Left forelimb (tissue), 1 donor: ENCODE measurements around the gene TMEM45A.
"Not testable (repeated sequence)": the region's sequence is repeated elsewhere in the genome, so short reads cannot be mapped to it uniquely, and the experiment has no call there.

ENCODE experiments used
- DNase-seq: peaks from one replicate; pipeline ENCODE4 v3.0.0-alpha.2; 2018; ENCODE audit warnings: low spot score

The TMEM45A gene

GRCh38 chr3:100535610-100535943 is 43.2 kb downstream of the TMEM45A start:
- DNase-seq = no peak

DNA sequence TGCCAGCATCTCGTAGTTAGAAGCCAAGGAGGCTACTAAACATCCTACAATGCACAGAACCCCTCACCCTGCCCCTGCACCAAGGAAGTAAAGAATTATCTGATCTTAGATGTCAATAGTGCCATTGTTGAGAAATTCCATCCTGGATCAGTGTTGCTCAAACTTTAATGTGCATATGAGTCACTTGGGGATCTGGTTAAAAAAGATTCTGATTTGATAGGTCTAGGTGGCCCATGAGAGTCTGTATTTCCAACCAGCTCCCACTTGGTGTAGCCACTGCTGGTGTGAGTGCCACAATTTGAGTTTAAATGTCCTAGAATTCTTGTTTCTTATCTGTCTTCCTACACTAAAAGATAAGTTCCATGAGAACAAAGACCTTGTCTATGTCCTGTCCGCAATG is 43.7 kb downstream of the TMEM45A start:
- DNase-seq = no peak

GRCh38 chr3:100537646-100538338 is 45.4 kb downstream of the TMEM45A start:
- no peak for DNase-seq

GRCh38 chr3:100538339-100538706 is 45.9 kb downstream of the TMEM45A start:
- DNase-seq = no peak

DNA sequence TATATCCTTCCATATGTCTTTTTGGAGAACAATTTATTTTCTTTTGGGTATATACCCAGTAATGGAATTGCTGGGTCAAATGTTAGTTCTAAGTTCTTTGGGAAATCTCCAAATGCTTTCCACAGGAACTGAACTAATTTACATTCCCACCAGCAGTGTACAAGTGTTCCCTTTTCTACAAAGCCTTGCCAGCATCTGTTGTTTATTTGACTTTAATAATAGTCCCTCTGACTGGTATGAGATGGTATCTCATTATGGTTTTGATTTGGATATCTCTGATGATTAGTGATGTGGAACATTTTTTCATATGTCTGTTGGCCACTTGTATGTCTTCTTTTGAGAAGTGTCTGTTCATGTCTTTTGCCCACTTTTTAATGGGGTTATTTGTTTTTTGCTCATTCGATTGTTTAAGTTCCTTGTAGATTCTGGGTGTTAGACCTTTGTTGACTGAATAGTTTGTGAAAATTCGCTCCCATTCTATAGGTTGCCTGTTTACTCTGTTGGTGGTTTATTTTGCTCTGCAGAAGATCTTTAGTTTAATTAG is 48.4 kb downstream of the TMEM45A start:
- no peak for DNase-seq

DNA sequence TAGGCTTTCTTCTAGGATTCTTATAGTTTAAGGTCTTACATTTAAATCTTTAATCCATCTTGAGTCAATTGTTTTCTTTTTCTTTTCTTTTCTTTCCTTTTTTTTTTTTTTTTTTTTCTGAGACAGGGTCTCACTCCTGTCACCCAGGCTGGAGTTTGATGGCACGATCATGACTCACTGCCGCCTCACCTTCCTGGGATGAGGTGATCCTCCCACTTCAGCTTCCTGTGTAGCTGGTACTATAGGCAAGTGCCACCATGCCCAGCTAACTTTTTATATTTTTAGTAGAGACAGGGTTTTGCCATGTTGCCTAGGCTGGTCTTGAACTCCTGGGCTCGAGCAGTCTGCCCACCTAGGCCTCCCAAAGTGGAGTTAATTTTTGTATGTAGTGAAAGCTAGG is 49.0 kb downstream of the TMEM45A start:
- not testable (repeated sequence) for DNase-seq

DNA sequence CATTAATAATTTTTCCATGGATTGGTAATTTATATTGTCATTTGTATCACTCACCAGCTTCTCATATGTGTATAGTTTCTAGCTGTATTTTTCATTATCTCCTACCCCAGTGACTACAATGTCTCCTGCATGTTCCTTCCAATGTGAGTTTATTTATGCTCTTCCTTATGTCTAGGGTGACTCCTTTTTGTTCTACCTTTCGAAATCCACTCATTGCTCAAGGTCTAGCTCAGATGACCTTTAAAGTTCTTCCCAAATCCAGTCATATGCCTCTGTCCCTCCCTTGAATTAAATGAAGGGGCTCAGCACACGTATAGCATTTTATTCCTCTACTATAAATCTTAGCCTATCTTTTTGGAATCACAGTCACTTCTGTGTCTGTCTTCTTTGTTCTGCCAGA is 53.0 kb downstream of the TMEM45A start:
- DNase-seq = no peak

GRCh38 chr3:100546020-100546744 is 53.8 kb downstream of the TMEM45A start:
- no peak for DNase-seq

GRCh38 chr3:100548053-100548452 is 55.6 kb downstream of the TMEM45A start:
- no peak for DNase-seq

GRCh38 chr3:100553618-100554372 is 61.4 kb downstream of the TMEM45A start:
- no peak for DNase-seq

- DNase-seq = no peak
Measured at GRCh38 chr3:100554373-100554676, 61.9 kb downstream of the TMEM45A start.

DNA sequence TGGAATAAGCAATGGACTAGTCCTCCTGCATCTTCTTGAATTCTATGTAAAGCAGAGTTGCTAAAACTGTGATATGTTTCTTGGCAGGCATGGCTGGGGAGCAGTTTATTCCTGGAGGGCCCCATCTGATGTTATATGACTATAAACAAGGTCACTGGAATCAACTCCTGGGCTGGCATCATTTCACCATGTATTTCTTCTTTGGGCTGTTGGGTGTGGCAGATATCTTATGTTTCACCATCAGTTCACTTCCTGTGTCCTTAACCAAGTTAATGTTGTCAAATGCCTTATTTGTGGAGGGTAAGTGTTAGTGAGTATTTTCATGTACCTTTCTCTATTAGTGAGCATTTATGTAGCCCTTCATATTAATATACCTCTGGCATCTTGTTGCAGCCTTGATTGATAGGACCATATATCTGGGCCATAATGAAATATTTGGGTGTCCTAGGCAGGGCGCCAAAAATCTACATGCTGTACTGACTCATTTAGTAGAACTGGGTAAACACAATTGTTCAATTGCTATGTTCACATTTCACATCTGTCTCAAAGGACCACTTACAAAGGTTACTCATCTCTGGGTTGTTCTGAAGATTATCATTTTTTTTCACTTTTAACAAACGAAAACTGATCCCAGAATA is 64.4 kb downstream of the TMEM45A start:
- DNase-seq = no peak

GRCh38 chr3:100558233-100558632 is 65.8 kb downstream of the TMEM45A start:
- DNase-seq = no peak

- no peak for DNase-seq
Measured at GRCh38 chr3:100560426-100560825, 68.0 kb downstream of the TMEM45A start.

DNA sequence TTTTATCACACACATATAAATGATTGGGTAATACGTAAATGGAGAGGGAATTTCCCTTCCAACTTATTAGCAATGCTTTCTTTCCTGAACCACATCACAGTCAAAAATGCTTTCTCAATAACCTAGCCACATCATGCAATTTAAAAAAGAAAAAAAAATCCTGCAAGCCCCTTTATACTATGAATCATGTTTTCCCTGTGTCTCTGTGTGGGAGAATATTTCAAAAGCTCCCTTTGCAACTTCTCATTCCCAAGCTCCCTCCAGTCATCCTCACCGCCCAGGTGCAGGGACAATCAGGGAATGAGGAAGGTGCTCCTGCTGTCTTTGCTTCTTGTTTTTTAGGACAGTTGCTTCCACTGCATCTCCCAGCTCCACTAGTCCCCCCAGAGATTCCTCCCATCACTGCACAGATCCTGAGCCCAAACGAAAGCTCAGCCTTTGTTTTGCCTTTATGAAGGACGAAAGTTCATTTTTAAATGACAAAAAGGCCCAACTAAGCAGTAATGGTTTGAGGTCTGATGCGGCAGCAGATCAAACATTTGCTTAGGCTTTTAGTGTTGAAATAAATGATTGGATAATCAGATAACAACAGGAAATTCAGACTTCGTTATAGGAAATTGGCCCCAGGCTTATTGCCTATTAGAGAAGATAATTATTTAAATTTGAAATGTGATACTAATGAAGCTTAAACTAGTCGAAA is 69.2 kb downstream of the TMEM45A start:
- DNase-seq = no peak

- no peak for DNase-seq
Measured at GRCh38 chr3:100562224-100562857, 69.9 kb downstream of the TMEM45A start.

DNA sequence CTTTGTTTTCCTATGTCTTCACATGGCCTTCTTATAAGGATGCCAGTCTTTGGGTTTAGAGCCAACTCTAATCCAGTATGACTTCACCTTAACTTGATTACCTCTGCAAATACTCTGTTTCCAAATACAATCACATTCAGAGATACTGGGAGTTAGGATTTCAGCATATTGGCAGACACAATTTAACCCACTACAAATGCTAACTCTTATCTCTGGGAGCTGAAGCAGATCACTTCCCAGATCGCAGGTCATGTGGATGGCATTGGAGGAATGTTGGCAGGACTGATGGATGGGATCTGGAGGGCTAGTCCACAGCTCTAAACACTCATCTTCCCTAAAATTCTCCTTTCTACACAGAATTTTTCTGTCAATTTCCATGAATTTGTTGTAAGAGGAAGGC is 70.8 kb downstream of the TMEM45A start:
- no peak for DNase-seq

DNA sequence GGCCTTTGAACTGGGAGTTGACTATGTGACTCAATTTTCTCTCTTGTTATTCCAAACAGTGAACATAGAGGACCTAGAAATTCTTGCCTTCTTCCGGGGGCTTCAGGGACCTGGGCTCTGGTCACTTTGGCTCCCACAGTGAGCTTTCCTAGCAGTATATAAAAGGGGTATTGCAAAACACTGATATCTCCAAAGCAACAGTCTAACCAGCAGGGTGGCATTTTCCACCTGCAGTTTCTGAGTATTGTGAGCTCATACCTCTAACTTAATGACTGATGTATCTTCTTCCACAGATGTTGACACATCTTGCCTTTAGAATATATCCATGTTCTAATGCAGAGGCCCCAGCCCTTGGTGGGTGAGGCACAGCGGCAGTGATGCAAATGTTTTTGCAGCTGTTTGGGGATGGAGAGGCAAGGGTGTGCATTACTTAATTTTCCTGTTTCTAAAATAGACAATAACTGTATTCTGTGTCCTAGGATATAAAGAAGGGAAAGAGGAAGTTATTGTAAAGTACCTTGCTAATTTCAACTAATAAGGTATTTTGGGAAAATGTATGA is 71.3 kb downstream of the TMEM45A start:
- no peak for DNase-seq

DNA sequence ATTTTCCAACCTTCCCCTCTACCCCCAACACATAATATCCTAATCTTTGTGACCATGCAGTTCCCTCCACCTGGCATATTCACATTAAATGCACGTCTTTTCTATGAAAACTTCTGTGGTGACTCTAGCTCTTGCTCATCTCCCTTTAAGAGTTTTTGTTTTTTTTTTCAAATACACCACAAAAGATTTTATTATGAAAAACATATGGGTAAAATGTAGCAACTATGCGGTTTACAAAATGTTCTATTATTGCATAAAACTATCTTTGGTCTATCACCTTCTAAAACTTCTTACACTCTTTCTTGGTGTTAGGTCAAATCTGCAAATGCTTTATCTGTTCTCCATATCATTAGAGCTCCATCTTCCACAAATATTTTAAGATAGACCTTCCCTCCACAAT is 78.4 kb downstream of the TMEM45A start:
- no peak for DNase-seq

DNA sequence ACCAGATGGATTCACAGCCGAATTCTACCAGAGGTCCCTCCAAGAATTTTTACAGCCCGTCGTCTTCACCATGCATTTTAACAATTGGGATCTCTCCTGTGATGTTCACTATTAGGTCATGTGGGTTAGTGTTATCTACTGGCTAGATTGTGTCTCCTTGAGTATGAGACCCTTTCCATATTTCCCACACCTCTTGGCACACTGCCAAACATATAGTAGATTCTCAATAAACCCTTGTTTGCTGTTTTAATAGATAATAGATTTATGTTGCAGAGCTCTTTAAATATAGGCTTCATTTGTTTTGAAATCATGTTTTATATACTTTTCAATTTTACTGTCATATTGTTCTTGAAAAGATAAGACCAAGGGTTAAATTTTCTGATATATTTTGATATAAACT is 82.1 kb downstream of the TMEM45A start:
- DNase-seq = no peak

DNA sequence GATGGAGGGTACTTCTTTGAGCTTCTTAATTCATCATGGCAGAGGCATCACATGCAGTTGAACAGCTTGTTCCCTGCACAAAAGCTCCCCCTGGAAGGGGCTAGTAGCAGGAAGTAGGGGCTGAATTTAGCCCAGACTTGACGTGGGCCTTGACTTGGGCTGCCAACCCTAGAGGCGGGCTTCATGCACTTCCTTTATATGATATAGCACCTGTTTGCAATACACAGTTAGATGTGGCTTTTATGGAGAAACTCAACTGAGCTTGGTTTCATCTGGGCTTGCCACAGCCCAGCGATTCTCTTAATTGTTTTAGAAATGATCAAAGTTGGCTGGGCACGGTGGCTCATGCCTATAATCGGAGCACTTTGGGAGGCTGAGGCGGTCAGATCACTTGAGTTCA is 83.3 kb downstream of the TMEM45A start:
- DNase-seq = no peak
